KOPT-K1 (cell line): ENCODE results near the gene PLPP1.

ENCODE experiments used
- H3K27ac ChIP-seq: fragments of 200-600 bp; sonication (generic); 2 replicates; pipeline ENCODE4 v1.5.1; 2016; ENCODE audit warnings: antibody characterized with exemption, mild to moderate bottlenecking, low read depth, low read length; ENCODE audit not compliant: poor library complexity, severe bottlenecking
- H3K36me3 ChIP-seq: fragments of 200-600 bp; sonication (generic); 2 replicates; pipeline ENCODE4 v1.5.1; 2017; ENCODE audit warnings: antibody characterized with exemption, mild to moderate bottlenecking, low read length, moderate library complexity; ENCODE audit not compliant: insufficient read depth
- H3K9me3 ChIP-seq: fragments of 200-600 bp; sonication (generic); 2 replicates; pipeline ENCODE4 v1.5.1; 2017; ENCODE audit warnings: antibody characterized with exemption, low read length, mild to moderate bottlenecking; ENCODE audit not compliant: insufficient read depth, poor library complexity, severe bottlenecking

PLPP1 gene

DNA sequence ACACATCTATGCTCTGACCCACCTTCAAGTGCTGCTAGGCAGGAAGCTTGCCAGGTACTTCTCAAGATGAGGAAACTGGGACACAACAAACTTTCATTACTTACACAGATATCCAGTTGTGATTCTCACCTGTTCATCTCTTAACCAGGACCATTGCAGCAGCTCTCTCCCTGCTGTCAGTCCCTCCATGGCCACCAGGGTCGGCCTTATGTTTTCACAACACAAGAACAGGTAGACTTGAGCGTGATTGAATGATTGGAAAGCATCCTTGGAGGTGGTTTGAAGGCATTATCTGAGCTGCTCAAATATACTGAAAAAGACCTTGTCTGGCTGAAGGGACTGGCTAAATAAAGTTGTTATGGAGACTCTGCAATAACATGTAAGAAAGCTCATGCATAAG is 132.6 kb downstream of the PLPP1 start:
- Histone ChIP-seq H3K27ac (no peak overlapping the region), H3K36me3 (peaks cover 96% of the 10 kb centered on the region), H3K9me3 (no peaks in the 10 kb centered on the region)

- H3K9me3 ChIP-seq: peaks cover 22% of the 10 kb centered on the region
- H3K36me3 ChIP-seq: peaks cover 91% of the 10 kb centered on the region
- H3K27ac ChIP-seq: no peak overlapping the region
Measured at GRCh38 chr5:55393501-55394175, 141.1 kb downstream of the PLPP1 start.

GRCh38 chr5:55392669-55393068 is 142.1 kb downstream of the PLPP1 start:
- H3K27ac ChIP-seq: no peak overlapping the region
- peaks cover 22% of the 10 kb centered on the region for H3K9me3 ChIP-seq
- H3K36me3 ChIP-seq: peaks cover 91% of the 10 kb centered on the region

DNA sequence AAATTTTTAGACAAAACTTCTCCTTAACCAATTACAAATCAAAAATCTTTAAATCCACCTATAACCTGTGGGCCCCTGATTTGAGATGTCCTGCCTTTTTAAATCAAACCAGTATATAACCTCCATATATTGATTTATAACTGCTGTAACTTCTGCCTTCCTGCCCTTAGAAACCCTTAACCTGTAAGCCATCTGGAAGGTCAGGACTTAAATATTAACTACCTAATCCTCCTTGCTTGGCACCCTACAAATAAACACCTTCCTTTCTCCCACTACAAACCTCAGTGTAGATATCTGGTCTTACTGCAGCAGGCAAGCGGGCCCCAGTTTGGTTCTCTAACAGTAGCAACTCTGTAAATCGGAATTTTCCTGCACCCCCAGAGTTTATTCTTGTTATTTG is 143.1 kb downstream of the PLPP1 start:
- peaks cover 87% of the 10 kb centered on the region for H3K36me3 ChIP-seq
- peaks cover 22% of the 10 kb centered on the region for H3K9me3 ChIP-seq
- no peak overlapping the region for H3K27ac ChIP-seq

- Histone ChIP-seq H3K9me3 (peaks cover 30% of the 10 kb centered on the region), H3K27ac (no peak overlapping the region), H3K36me3 (peaks cover 95% of the 10 kb centered on the region)
Measured at GRCh38 chr5:55387865-55388264, 146.9 kb downstream of the PLPP1 start.

GRCh38 chr5:55386356-55386755 is 148.4 kb downstream of the PLPP1 start:
- Histone ChIP-seq H3K9me3 (peaks cover 19% of the 10 kb centered on the region), H3K36me3 (peaks cover 93% of the 10 kb centered on the region), H3K27ac (no peak overlapping the region)

DNA sequence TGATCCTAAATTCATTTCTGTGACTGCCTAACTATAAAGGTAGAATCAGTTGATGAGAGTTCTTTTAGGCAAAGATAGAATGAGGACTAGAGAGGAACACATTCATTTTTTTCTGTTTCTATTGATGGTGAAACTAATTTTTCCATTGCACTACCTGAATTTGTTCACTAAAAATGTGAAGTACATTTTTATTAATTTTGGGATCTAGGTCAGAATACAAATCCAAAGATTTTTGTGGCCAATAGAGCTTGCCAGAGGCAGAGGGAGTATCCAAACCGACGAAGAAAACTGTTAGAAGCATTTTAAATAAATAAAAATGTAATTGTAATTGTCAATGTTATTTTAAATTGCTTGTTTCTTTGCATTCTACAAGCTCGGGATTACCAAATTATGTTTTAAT is 148.9 kb downstream of the PLPP1 start:
- Histone ChIP-seq H3K36me3 (peaks cover 93% of the 10 kb centered on the region), H3K27ac (no peak overlapping the region)

GRCh38 chr5:55385227-55385626 is 149.5 kb downstream of the PLPP1 start:
- Histone ChIP-seq H3K36me3 (peaks cover 93% of the 10 kb centered on the region), H3K27ac (no peak overlapping the region), H3K9me3 (peaks cover 16% of the 10 kb centered on the region)

More for the DNA sequence above, 148.9 kb downstream of the PLPP1 start:
- H3K9me3 ChIP-seq: peaks cover 16% of the 10 kb centered on the region

DNA sequence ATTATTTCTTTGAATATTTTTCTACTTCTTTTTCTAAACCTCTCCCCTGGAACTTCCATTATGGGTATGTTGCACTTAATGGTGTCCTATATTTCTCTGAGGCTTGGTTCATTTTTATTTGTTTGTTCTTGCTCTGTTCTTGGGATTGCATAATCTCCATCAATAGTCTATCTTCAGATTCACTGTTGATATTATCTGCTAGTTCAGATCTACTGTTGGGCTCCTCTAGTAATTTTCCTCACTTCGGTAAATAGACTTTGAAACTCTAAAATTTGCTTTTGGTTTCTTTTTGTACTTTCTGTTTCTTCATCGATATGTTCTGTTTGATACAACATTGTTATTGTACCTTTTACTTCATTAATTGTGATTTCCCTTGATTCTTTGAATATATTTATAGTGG is 150.7 kb downstream of the PLPP1 start:
- H3K36me3 ChIP-seq: peaks cover 93% of the 10 kb centered on the region
- H3K27ac ChIP-seq: no peak overlapping the region
- H3K9me3 ChIP-seq: peaks cover 16% of the 10 kb centered on the region

DNA sequence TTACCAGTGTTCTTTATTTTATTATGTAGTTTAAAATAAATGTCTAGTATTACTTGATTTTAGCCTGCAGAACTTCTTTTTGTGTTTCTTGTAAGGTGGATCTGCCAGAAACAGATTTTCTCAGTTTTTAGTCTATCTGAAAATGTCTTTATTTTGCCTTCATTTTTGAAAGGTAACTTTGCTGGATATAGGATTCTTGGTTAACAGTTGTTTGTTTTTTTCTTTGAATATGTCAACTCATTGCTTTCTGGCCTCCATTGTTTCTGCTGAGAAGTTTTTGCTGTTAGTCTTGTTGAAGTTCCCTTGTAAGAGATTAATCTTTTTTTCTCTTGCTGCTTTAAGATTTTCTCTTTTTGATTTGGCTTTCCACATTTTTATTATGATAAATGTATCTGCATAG is 151.5 kb downstream of the PLPP1 start:
- H3K36me3 ChIP-seq: peaks cover 92% of the 10 kb centered on the region
- no peak overlapping the region for H3K27ac ChIP-seq
- peaks cover 16% of the 10 kb centered on the region for H3K9me3 ChIP-seq

DNA sequence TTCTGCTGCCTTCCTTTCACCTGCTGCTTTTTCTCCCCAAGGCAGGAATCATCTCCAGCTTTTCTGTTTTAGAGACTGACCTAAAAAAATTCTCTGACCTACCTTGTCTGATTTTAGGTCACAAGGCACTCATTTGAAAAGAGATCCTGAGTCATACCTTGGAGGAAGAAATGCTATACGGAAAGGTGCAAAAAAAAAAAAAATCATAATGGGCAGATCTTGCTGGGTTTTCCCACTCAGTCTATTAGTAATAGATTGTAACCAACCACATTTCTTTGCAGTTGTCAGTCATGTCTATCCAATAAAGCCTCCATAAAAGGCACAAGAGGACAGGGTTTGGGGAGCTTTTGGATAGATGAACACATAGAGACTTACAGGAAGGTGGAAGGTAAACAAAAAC is 157.0 kb downstream of the PLPP1 start:
- H3K36me3 ChIP-seq: peaks cover 87% of the 10 kb centered on the region
- H3K9me3 ChIP-seq: peaks cover 27% of the 10 kb centered on the region
- H3K27ac ChIP-seq: no peak overlapping the region
